ENCODE data around the gene TSPYL1.

TSPYL1 gene

GRCh38 chr6:116279232-116280160 lies at the start of gene TSPYL1:
TSPYL1 (minus strand) TSS chr6:116279930; CDS start chr6:116279830, 100 bp downstream.
- TF ChIP-seq, protein P1, sequence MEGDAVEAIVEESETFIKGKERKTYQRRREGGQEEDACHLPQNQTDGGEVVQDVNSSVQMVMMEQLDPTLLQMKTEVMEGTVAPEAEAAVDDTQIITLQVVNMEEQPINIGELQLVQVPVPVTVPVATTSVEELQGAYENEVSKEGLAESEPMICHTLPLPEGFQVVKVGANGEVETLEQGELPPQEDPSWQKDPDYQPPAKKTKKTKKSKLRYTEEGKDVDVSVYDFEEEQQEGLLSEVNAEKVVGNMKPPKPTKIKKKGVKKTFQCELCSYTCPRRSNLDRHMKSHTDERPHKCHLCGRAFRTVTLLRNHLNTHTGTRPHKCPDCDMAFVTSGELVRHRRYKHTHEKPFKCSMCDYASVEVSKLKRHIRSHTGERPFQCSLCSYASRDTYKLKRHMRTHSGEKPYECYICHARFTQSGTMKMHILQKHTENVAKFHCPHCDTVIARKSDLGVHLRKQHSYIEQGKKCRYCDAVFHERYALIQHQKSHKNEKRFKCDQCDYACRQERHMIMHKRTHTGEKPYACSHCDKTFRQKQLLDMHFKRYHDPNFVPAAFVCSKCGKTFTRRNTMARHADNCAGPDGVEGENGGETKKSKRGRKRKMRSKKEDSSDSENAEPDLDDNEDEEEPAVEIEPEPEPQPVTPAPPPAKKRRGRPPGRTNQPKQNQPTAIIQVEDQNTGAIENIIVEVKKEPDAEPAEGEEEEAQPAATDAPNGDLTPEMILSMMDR (IDR thresholded peaks at IDR 0.05; ENCODE audit: insufficient read depth, low read length, poor library complexity, severe bottlenecking), result no peak
- H3K27me3 ChIP-seq (replicated peaks; ENCODE audit: control insufficient read depth, insufficient read depth, low read length), result no peaks in the 10 kb centered on the region
- H3K36me3 ChIP-seq (ENCODE audit: control insufficient read depth, insufficient read depth, low read length), result peaks cover 5% of the 10 kb centered on the region
- H3K4me3 ChIP-seq (replicated peaks; ENCODE audit: low read depth, low read length), result peak within 1 kb of the TSS; percentile 80
- peak; percentile 91 for DNase-seq (ENCODE audit: extremely low read depth, insufficient read length)

DNA sequence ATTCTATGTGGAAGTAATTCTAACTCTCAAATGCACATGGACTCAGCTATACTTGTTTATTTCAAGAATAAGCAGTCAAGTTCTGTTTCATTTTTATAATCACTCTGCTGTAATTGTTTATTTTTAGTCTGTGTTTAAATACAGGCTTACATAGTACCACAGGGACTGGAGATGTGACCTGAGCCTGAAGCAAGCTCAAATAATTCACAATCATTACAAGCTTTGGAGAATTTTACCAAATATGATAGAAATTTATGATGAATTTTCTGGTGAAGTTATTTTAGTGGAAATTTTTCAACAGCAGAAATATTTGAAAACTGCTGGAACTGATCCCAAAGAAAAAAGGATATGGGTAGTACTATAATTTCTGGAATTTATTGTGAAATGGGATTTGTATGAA lies 49.4 kb upstream of the TSPYL1 start:
- Histone ChIP-seq H3K27me3 (replicated peaks; ENCODE audit: control insufficient read depth, insufficient read depth, low read length) (no peaks in the 10 kb centered on the region), H3K36me3 (ENCODE audit: control insufficient read depth, insufficient read depth, low read length) (no peaks in the 10 kb centered on the region), H3K4me3 (replicated peaks; ENCODE audit: low read depth, low read length) (no peak overlapping the region)
- TF ChIP-seq, protein P1 (IDR thresholded peaks at IDR 0.05; ENCODE audit: insufficient read depth, low read length, poor library complexity, severe bottlenecking), result no peak
- DNase-seq (ENCODE audit: extremely low read depth, insufficient read length), result no peak

GRCh38 chr6:116328528-116328903 lies 48.8 kb upstream of the TSPYL1 start:
- no peak for DNase-seq (ENCODE audit: extremely low read depth, insufficient read length)
- TF ChIP-seq, protein P1 (IDR thresholded peaks at IDR 0.05; ENCODE audit: insufficient read depth, low read length, poor library complexity, severe bottlenecking), result no peak
- no peaks in the 10 kb centered on the region for H3K27me3 ChIP-seq (replicated peaks; ENCODE audit: control insufficient read depth, insufficient read depth, low read length)
- no peak overlapping the region for H3K4me3 ChIP-seq (replicated peaks; ENCODE audit: low read depth, low read length)
- H3K36me3 ChIP-seq (ENCODE audit: control insufficient read depth, insufficient read depth, low read length), result no peaks in the 10 kb centered on the region

GRCh38 chr6:116327803-116328527 lies 48.2 kb upstream of the TSPYL1 start:
- Histone ChIP-seq H3K27me3 (replicated peaks; ENCODE audit: control insufficient read depth, insufficient read depth, low read length) (no peaks in the 10 kb centered on the region), H3K4me3 (replicated peaks; ENCODE audit: low read depth, low read length) (no peak overlapping the region), H3K36me3 (ENCODE audit: control insufficient read depth, insufficient read depth, low read length) (no peaks in the 10 kb centered on the region)
- no peak for DNase-seq (ENCODE audit: extremely low read depth, insufficient read length)
- TF ChIP-seq, protein P1 (IDR thresholded peaks at IDR 0.05; ENCODE audit: insufficient read depth, low read length, poor library complexity, severe bottlenecking), result no peak

DNA sequence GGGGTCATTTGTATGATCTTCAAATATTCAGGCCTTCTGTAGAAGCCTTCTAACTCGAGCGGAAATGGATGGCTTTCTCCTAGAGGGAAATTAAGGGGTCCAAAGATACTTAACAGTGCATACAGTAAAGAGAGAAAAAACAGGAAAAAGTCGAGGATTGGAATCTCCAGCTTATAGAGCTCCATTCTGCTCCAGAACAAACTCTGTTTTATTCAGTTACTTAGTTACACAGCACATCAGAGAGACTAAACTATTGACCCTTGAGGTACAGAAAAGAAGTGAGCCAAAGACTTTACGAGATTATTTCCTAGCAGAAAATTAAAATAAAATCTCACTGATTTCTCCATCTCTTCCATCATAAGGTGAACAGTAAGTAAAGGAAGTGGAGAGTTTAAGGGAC lies 47.3 kb upstream of the TSPYL1 start:
- TF ChIP-seq, protein P1 (IDR thresholded peaks at IDR 0.05; ENCODE audit: insufficient read depth, low read length, poor library complexity, severe bottlenecking), result no peak
- Histone ChIP-seq H3K27me3 (replicated peaks; ENCODE audit: control insufficient read depth, insufficient read depth, low read length) (no peaks in the 10 kb centered on the region), H3K4me3 (replicated peaks; ENCODE audit: low read depth, low read length) (no peak overlapping the region), H3K36me3 (ENCODE audit: control insufficient read depth, insufficient read depth, low read length) (no peaks in the 10 kb centered on the region)
- DNase-seq (ENCODE audit: extremely low read depth, insufficient read length), result no peak
